GM21447 (cell line): Measurements from ENCODE around the gene BAHD1.

ENCODE experiments used
- ATAC-seq: cut with Tn5 transposase; IDR thresholded peaks from one replicate; pipeline ENCODE4 v1.9.1; 2021; ENCODE audit not compliant: unreplicated experiment

BAHD1 gene

DNA sequence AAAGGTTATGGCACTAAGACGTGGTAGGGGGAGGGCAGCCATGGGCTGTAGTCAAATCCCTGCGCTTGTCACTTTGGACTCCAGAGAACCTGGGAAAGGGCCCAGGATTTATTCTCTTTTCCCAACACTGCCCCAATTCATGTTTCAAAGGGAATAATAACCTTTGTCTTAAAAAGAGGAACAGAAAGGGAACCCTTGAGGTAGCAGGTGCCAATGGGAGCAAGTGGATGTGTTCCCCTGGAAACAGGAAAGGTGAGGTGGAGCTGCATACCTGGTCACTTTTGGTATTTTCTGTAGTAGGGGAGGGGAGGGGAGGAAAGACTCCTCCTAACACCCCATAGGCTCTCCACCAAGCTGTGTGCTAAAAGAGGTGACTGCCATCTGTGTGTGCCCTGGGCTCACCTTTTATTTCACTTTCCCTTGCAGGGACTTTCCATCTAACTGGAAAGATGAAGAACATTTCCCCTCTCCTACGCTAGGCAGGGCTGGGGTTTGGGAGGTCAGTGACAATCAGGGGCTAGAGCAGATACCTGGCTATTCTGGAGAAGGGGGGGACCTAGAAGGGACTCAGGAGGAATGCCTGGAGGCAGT is 23.9 kb downstream of the BAHD1 start:
- no peak for ATAC-seq

DNA sequence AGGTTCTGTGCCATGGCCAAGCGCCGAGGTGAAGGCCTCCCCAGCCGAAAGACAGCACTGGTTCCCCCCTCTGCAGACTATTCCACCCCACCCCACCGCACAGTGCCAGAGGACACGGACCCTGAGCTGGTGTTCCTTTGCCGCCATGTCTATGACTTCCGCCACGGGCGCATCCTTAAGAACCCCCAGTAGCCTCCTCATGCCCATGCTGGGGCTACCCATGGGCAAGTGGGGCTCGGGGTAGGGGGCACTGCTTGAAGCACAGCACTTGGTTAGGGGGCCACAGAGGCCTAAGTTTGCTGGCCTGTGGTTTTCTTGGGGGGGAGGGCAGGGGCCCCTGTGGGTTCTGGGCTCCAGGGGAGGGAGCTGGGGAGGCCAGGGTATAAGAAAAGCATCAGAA is 25.2 kb downstream of the BAHD1 start:
- no peak for ATAC-seq

DNA sequence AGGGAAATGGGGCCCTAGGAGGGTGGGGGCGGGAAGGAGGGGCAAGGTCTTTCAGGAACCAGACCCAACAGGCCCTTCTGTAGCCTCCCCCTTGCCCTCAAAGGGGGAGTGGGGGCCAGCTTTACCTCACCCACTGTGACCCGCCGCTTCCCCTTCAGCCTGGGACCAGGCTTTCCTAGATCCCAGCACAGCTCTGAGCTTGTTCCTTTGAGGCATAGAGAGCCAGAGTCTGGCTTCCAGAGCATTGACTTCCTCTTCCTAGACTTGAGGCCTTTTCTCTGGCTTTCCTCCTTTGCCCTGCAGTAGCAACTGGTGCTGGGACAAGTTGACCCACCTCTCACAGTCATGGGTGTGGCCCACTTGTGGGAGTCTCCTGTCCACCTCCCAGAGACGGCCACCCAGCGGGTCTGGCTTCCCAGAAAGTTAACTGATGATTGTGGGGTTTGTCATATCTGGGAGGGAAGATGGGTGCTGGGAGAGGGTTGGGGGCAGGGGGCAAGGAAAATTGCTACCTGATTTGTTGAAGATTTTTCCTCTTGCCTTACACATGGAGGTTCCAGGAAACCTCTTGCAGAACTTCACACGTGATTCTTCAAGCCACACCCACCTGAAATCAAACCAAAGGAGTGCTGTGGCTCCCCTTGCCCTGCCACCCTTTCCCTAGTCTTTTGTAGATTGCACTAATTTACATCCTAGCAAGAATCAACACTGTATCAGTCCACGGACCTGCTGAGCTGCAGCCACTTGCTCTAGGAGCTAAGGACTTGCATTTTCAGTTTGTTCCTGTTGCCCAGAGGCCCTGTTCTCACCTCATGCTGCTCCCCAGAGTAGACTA is 25.9 kb downstream of the BAHD1 start:
- no peak for ATAC-seq

DNA sequence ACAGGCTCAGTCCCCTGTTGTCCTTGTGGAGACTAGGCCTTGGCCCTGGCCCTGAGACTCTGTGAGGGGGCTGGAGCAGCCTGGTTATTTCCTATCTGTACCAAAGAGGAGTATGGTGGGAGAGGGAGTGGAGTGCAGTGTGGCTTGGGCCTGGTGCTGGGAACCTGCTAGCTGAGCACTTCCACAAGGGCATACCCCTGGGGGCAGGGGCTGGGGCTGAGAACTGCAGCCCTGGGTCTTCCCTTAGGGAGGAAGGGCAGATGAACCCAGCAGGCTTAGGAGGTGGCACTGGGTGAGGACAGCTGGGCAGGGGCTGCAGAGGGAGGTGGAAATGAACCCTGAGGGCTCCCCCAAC is 26.5 kb downstream of the BAHD1 start:
- ATAC-seq: no peak

DNA sequence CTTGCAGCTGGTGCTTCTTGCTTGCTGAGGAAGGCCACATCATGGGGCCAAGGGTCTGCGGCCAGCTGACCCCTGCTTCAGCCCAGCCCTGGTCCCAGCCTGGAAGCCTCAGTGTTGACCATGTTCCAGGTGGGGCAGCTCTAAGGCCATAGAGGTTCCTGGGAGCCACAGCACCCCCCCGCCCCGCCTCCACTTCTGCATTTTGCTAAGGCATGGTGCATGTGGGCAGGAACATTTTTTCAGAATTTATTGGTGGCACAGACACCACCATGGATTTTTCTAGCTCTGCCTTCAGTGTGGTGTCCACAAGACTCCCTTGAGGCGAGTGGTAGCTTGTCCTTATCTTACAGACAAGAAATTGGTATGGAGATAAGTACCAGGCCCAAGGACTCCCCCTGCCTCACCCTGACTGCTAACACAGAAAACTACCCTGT is 28.2 kb downstream of the BAHD1 start:
- no peak for ATAC-seq

DNA sequence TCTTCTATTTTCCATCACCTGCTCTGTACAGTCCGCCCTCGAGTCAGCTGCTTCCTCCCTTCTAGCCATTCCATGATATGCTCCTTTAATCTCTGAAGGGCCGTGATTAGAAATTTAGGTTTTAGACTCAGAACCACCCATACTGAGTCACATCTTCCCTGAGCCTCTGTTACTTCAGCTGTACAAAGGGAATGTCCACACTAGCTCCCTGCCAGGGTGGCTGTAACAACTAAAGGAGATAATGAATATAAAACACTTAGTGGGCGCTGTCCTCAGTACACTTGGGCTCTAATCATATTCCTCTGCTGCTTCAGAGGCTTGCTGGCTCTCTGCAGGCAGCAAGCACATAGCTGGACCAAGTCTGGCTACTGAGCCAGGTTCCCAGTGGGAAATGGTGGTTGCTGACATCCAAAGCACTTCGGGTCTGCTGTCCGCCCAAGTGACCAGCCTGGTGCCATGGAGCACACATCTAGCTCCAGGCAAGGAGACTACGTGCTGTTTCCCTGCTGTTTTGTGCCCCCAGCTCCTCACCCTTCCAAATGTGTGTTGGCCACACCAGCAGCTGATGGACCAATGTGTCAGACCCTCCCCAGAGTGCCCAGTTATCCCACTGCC is 29.1 kb downstream of the BAHD1 start:
- ATAC-seq: no peak

DNA sequence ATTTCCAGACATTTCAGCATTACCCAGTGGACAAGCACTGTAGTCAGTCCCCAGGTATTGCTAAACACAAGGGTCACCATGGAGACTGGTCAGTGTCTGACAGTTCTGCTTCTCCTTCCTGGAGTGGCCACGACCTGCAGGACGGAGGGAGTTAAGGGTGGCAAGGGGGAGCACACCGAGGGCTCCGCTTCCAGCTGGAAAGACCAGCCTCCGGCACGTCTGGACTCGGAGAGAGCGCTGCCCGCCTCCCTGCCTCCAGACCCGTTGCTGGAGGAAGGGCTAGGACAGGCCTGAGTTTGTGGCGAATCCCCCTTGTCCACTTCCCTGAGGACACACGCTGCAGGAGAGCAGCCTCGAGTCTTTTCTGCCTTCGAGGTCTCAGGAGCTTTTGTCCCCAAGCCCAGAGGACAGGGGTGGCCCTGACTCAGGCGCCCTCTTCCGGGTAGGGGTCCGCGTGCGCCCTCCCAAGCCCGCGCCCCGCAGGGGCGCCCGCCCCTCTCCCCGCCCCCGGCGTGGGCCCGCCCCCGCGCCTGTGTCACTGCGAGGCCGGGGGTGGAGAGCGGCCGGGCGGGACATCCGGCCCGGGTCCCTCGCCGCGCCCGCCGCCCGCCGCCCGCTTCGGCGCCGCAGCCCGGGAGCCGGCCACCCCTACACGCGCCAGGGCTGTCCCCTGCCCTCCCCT is 29.8 kb downstream of the BAHD1 start, which contains the start of gene CHST14:
Gene CHST14 (plus strand): TSS at position 562 of the 682 bp plus-strand sequence. CDS start 230 bp downstream, outside the sequence.
- no peak for ATAC-seq

DNA sequence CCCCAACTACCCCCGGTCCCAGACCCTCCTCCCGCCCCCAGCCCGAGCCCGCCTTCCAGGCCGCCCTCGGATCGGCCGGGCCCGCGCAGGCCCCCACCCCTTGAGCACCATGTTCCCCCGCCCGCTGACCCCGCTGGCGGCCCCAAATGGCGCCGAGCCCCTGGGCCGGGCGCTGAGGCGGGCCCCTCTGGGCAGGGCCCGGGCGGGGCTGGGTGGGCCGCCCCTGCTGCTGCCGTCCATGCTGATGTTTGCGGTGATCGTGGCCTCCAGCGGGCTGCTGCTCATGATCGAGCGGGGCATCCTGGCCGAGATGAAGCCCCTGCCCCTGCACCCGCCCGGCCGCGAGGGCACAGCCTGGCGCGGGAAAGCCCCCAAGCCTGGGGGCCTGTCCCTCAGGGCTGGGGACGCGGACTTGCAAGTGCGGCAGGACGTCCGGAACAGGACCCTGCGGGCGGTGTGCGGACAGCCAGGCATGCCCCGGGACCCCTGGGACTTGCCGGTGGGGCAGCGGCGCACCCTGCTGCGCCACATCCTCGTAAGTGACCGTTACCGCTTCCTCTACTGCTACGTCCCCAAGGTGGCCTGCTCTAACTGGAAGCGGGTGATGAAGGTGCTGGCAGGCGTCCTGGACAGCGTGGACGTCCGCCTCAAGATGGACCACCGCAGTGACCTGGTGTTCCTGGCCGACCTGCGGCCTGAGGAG is 30.5 kb downstream of the BAHD1 start:
- no peak for ATAC-seq

DNA sequence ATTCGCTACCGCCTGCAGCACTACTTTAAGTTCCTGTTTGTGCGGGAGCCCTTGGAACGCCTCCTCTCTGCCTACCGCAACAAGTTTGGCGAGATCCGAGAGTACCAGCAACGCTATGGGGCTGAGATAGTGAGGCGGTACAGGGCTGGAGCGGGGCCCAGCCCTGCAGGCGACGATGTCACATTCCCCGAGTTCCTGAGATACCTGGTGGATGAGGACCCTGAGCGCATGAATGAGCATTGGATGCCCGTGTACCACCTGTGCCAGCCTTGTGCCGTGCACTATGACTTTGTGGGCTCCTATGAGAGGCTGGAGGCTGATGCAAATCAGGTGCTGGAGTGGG is 31.0 kb downstream of the BAHD1 start:
- no peak for ATAC-seq

DNA sequence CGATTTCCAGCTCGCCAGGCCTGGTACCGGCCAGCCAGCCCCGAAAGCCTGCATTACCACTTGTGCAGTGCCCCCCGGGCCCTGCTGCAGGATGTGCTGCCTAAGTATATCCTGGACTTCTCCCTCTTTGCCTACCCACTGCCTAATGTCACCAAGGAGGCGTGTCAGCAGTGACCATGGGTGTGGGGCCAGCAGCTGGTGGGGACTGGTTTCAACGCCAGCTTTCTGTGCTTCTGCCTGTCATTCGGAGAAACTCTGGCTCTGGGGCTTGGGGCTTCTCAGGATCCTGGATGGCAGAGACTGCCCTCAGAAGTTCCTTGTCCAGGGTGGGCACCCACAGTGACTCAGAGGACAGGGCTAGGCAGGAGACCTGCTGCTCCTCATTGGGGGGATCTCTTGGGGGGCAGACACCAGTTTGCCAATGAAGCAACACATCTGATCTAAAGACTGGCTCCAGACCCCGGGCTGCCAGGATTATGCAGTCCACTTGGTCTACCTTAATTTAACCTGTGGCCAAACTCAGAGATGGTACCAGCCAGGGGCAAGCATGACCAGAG is 31.5 kb downstream of the BAHD1 start:
- no peak for ATAC-seq

DNA sequence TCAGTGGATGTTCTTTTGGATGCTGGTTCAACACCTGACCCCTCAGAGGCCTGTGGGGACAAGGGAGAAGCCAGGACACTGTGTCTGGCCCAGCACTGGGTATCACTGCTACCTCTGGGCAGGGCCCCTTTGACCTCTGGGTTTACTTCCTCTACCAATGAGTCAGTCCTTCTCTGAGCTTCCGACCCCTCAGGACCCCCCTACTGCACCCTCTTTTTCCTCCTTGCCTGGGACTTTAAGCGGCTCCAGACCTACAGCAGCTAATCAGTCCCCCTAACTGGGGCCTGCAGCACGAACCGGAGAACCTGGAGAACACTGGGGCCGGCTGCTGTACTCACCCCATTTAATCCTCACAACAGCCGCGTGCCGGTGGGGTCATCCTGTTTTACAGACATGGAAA is 33.8 kb downstream of the BAHD1 start:
- no peak for ATAC-seq

DNA sequence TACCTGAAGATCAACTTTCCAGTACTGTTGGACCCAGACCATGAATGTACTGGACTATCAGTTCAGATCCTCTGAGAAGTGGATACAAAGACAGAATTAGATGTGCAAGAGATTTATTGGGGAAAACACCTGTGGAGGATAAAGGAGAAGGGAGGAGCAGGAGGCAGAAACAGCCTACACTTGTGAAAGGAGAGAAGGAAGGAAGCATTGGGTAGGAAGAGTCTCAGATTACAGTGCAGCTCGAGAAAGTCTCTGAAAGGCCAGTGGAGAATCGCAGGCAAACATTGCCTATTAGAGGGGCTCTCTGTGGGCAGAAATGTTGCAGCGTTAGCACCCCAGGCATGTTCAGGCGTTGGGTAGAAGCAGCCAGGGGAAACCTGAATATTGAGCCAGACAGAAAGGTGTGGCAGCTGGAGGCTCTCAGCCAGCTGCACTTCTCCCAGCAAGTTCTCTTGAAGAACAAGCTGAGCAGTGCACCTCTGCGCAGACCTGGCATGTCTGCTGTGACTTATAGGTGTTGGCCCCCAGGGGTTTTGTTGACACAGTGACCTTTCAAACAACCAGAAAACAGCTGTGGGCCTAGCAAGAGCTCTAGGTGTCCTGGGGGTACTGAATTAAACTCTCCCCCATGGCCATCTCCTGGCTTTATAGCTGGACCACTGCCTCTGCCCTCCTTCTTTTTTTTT is 37.0 kb downstream of the BAHD1 start:
- ATAC-seq: no peak

DNA sequence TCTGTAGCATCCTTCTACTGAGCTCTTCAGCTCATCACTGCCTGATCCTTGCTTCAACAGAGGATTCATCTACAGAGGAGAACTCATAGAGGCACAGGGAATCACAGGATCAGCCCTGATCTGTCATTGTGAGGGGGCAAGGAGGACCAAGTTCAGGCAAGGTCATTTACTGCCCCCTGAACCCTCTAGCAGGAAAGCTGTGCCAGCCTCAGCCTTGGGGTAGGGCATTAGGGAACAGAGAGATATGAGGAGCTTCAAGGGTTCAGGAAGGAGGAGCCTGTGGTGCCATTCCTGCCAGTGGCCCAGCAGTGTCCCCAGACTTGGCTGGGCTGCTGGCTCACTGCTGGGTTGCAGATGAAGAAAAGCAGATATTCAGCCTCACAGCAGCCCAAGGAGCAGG is 38.3 kb downstream of the BAHD1 start:
- ATAC-seq: no peak

DNA sequence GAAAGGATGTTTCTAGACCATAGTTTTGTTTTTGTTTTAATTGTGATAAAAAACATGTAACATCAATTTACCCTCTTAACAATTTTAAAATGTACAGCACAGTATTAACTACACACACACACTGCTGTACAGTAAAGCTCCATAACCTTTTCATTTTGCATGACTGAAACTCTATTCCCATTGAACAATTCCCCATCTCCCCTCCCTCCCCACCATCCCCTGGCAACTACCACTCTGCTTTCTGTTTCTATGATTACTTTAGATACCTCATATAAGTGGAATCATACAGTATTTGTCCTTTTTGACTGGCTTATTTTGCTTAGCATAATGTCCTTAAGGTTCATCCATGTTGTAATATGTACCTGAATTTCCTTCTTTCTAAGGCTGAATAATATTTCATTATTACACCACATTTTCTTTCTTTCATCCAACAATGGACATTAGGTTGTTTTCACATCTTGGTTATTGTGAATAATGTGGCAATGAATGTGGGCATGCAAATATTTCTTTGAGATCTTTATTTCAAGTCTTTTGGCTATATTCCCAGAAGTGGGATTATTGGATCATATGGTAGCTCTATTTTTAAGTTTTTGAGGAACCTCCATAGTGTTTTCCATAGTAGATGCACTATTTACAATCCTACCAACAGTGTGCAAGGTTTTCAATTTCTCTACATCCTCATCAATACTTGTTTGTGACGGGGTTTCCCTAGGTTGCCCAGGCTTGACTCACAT is 40.8 kb downstream of the BAHD1 start:
- ATAC-seq: no peak

DNA sequence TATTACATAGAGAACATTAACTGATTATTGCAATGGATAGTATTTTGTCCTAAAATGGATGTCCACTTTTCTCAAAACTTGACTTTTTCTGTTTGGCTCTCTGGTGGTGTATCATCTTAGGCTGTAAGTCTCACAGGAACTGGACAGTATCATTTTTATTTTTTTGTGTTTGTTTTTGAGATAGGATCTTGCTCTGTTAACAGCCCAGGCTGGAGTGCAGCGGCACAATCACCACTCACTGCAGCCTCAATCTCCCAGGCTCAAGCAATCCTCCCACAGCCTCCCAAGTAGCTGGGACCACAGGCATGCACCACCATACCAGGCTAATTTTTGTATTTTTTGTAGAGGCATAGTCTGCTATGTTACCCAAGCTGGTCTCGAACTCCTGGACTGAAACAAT is 43.2 kb downstream of the BAHD1 start:
- no peak for ATAC-seq

DNA sequence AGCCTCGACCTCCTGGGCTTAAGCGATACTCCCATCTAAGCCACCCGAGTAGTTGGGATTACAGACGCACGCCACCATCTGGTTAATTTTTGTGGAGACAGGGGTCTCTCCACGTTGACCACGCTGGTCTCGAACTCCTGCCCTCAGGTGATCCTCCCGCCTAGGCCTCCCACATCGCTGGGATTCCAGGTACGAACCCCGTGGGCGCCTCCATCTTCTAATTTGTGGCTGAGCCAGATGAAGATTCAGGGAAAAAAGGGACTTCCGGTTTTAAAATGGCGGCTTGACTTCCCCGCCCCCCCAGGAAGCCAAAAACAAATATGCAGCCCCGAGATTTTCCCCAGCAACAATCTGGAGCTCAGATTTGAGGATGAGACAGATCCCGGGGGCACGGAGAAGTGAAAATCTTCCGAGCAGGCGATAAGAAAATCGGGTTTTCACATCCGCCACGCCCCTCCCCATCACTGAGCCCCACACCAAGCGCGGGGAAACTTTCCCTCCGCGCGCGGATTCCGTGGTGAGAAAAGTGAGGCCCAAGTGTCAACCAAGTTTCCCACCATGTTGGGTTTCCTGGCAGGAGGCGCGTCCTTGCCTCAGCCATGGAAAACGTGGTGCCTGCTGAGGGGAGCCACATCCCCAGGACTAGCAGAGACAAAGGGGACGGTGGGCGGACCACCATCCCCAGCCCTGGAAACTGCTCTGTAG is 45.5 kb downstream of the BAHD1 start:
- ATAC-seq: no peak

DNA sequence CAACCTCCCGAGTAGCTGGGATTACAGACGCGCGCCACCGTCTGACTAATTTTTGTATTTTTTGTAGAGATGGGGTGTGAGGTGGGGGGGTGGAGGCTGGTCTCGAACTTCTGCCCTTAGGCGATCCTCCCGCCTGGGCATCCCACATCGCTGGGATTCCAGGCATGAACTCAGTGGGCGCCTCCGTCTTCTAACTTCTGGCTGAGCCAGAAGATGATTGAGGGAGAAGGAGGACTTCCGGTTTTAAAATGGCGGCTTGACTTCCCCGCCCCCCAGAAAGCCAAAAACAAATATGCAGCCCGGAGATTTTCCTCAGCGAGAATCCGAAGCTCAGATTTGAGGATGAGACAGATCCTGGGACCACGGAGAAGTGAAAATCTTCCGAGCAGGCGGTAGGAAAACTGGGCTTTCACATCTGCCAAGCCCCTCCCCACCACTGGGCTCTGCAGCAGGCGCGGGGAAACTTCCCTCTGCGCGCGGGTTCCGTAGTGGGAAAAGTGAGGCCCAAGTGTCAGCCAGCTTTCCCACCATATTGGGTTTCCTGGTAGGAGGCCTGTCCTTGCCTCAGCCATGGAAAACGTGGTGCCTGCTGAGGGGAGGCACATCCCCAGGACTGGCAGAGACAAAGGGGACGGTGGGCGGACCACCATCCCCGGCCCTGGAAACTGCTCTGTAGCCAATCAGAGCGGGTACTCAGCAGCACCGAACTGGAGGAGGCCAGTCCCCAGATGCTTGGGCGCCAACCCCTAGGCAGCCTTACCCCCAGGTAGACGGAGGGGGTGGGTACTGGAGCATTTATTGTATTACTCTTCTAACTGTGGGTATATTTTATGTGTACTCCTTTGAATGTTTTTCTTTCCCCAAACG is 47.3 kb downstream of the BAHD1 start:
- no peak for ATAC-seq
